PC-9 (cell line): Measurements from ENCODE around the gene RER1. TPM values are rescaled to one million over a fixed set of nuclear protein-coding genes. Genes with fewer than 3 reads are reported as not detected.
A peak's percentile ranks its signal among the peaks of the same experiment; 100 is the strongest.

Experiments used
- BruUV-seq: library from RNA; stranded (reverse); fragments of 400-500 nt; replicated peaks from 2 replicates; lab custom pipeline; 2021; lab: Mats Ljungman, UMichigan
- CTCF ChIA-PET: fragments of 300-600 bp; sonication (Branson Sonifier 250); formaldehyde crosslinking; loops from one replicate; lab custom pipeline; 2022; ENCODE audit warnings: antibody characterized with exemption; lab: Charles Lee
- POLR2A ChIA-PET: fragments of 300-600 bp; sonication (Branson Sonifier 250); formaldehyde crosslinking; loops from one replicate; lab custom pipeline; 2022; ENCODE audit warnings: antibody characterized with exemption; ENCODE audit not compliant: unreplicated experiment; lab: Charles Lee
- DNase-seq, 2 experiments: peaks; one replicate each; pipeline versions ENCODE4 v3.0.0 to v3.0.0-alpha.2; 2015 to 2022; ENCODE audit warnings: mixed read lengths in 1 of 2
- H2AFZ ChIP-seq: fragments of 200-600 bp; sonication (generic); 2 replicates; pipeline ENCODE4 v1.8.1; 2017; ENCODE audit warnings: antibody characterized with exemption
- H3F3A ChIP-seq: fragments of 200-600 bp; sonication (generic); 2 replicates; pipeline ENCODE4 v1.8.1; 2017; ENCODE audit warnings: antibody characterized with exemption, mild to moderate bottlenecking, low read depth; ENCODE audit not compliant: insufficient read depth
- H3K27ac ChIP-seq: fragments of 200-600 bp; sonication (generic); 2 replicates; pipeline ENCODE4 v1.6.1; 2016; ENCODE audit warnings: mixed run types
- H3K27me3 ChIP-seq: fragments of 200-600 bp; sonication (generic); 2 replicates; pipeline ENCODE4 v1.6.1; 2016; ENCODE audit warnings: low read depth, mixed run types; ENCODE audit not compliant: insufficient read depth
- H3K36me3 ChIP-seq: fragments of 200-600 bp; sonication (generic); 2 replicates; pipeline ENCODE4 v1.6.1; 2016; ENCODE audit warnings: low read depth, mixed run types
- H3K4me1 ChIP-seq: fragments of 200-600 bp; sonication (generic); replicated peaks from 2 replicates; pipeline ENCODE4 v1.6.1; 2016; ENCODE audit warnings: mixed run types; ENCODE audit not compliant: insufficient read depth
- H3K4me2 ChIP-seq: fragments of 200-600 bp; sonication (generic); 2 replicates; pipeline ENCODE4 v1.6.1; 2017; ENCODE audit warnings: mixed run types
- H3K4me3 ChIP-seq: fragments of 200-600 bp; sonication (generic); 2 replicates; pipeline ENCODE4 v1.6.1; 2016; ENCODE audit warnings: mixed run types
- H3K79me2 ChIP-seq: fragments of 200-600 bp; sonication (generic); 2 replicates; pipeline ENCODE4 v1.6.1; 2017; ENCODE audit warnings: low read depth, mixed run types
- H3K9me2 ChIP-seq: fragments of 200-600 bp; sonication (generic); 2 replicates; pipeline ENCODE4 v1.8.1; 2017; ENCODE audit warnings: mild to moderate bottlenecking; ENCODE audit not compliant: insufficient read depth
- H3K9me3 ChIP-seq: fragments of 200-600 bp; sonication (generic); 2 replicates; pipeline ENCODE4 v1.8.1; 2016; ENCODE audit warnings: low read depth; ENCODE audit not compliant: insufficient read depth
- H4K20me1 ChIP-seq: fragments of 200-600 bp; sonication (generic); 2 replicates; pipeline ENCODE4 v1.8.1; 2017; ENCODE audit not compliant: insufficient read depth
- EZH2 ChIP-seq: fragments of 200-600 bp; sonication (generic); IDR thresholded peaks from 2 replicates; pipeline ENCODE4 v1.8.0; 2017; ENCODE audit warnings: antibody characterized with exemption, low read depth
- intact Hi-C: fragments of 100-400 bp; cut with micrococcal nuclease; formaldehyde crosslinking; loops from one replicate; pipeline ENCODE4 v1.10.0; 2022; ENCODE audit not compliant: unreplicated experiment
- total RNA-seq: library from RNA; stranded (reverse); gene quantifications from 2 replicates; pipeline ENCODE4 v1.2.3, GENCODE V29; 2021
- TF ChIP-seq, protein P1 (sequence below): fragments of 200-600 bp; sonication (generic); conservative IDR thresholded peaks from 2 replicates; pipeline ENCODE4 v1.6.1; 2017; ENCODE audit warnings: mixed run types, antibody characterized with exemption, mild to moderate bottlenecking, moderate library complexity

RER1 gene
- total RNA-seq, 1 experiment from 2014 or later = 131 TPM

- H3K9me3 ChIP-seq = no peaks in the 10 kb centered on the region
- no peaks in the 10 kb centered on the region for H3K79me2 ChIP-seq
- no peaks in the 10 kb centered on the region for H3K36me3 ChIP-seq
- no peaks in the 10 kb centered on the region; the same call in 1 of the 2 replicates for H3F3A ChIP-seq
- peaks cover 27% of the 10 kb centered on the region for H3K4me1 ChIP-seq
- H3K27ac ChIP-seq = no peak overlapping the region
- TF ChIP-seq, protein P1, sequence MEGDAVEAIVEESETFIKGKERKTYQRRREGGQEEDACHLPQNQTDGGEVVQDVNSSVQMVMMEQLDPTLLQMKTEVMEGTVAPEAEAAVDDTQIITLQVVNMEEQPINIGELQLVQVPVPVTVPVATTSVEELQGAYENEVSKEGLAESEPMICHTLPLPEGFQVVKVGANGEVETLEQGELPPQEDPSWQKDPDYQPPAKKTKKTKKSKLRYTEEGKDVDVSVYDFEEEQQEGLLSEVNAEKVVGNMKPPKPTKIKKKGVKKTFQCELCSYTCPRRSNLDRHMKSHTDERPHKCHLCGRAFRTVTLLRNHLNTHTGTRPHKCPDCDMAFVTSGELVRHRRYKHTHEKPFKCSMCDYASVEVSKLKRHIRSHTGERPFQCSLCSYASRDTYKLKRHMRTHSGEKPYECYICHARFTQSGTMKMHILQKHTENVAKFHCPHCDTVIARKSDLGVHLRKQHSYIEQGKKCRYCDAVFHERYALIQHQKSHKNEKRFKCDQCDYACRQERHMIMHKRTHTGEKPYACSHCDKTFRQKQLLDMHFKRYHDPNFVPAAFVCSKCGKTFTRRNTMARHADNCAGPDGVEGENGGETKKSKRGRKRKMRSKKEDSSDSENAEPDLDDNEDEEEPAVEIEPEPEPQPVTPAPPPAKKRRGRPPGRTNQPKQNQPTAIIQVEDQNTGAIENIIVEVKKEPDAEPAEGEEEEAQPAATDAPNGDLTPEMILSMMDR = no peak
- no peak for TF ChIP-seq EZH2
- H3K4me2 ChIP-seq = peak overlapping the region; percentile 59
- peak; percentile 56 to 73 for DNase-seq
- no peaks in the 10 kb centered on the region for H3K27me3 ChIP-seq
- BruUV-seq = no TSS peak
- no peak overlapping the region; the same call in 1 of the 2 replicates for H3K4me3 ChIP-seq
- intact Hi-C loops = no loop called here
- ChIA-PET CTCF (no interaction called here), POLR2A (no interaction called here)
- no peak overlapping the region for H2AFZ ChIP-seq
- no peaks in the 10 kb centered on the region for H4K20me1 ChIP-seq
- no peaks in the 10 kb centered on the region for H3K9me2 ChIP-seq
Observed at GRCh38 chr1:2451741-2452140, 60.1 kb downstream of the RER1 start.

DNA sequence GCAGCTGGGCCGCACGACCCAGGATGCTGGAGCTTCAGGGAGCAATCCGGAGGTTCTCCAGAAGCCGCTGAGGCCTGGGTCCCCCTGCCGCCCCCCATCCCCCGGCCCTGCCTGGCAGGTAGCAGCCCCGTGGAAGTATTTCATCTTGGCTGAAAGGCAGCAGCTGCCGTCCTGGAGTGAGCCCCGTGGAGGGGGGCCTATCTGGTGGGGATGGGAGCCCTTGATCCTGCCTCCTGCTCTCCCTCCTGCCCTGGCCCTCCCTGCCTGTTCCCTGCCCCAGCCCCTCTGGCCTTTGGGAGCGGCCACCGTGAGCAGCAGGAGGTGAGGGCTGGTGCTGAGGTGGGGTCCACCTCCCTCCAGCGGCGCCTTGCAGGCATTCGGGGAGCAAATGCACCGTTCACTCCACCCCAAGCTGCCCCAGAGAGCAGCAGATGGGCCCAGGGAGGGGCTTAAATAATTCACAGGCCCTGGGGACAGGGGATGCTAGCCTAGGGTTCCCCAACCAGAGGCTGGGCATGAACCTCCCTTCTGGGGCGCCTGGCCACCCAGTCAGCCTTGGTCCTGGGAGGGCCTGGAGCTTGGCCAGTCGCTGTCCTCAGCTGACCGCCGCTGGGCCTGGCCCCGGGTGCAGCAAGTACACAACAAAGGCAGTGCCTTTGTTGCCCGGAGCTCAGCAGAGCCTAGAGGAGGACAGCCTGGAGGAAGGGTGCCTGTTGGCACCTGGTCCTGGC lies 60.7 kb downstream of the RER1 start:
- no peak for TF ChIP-seq EZH2
- TF ChIP-seq, protein P1 = no peak
- Histone ChIP-seq H3K4me1 (peaks cover 27% of the 10 kb centered on the region), H3K4me3 (no peak overlapping the region; the same call in 1 of the 2 replicates), H3K27ac (no peak overlapping the region), H4K20me1 (no peaks in the 10 kb centered on the region), H3K9me2 (no peaks in the 10 kb centered on the region), H3K79me2 (no peaks in the 10 kb centered on the region), H3K36me3 (no peaks in the 10 kb centered on the region), H3F3A (no peaks in the 10 kb centered on the region; the same call in 1 of the 2 replicates), H2AFZ (no peak overlapping the region), H3K4me2 (peak overlapping the region; percentile 59), H3K27me3 (no peaks in the 10 kb centered on the region), H3K9me3 (no peaks in the 10 kb centered on the region)
- BruUV-seq = no TSS peak
- CTCF ChIA-PET = no interaction called here
- no peak for DNase-seq
- intact Hi-C loops = no loop called here
- POLR2A ChIA-PET = no interaction called here

- intact Hi-C loops = no loop called here
- no TSS peak for BruUV-seq
Observed at GRCh38 chr1:2452932-2453315, 61.3 kb downstream of the RER1 start.

More at GRCh38 chr1:2452932-2453315, 61.3 kb downstream of the RER1 start:
- H3K4me2 ChIP-seq = no peak overlapping the region
- ChIA-PET CTCF (no interaction called here), POLR2A (no interaction called here)
- no peak for DNase-seq
- no peaks in the 10 kb centered on the region for H4K20me1 ChIP-seq
- no peak overlapping the region for H3K27ac ChIP-seq
- no peaks in the 10 kb centered on the region for H3K27me3 ChIP-seq
- no peaks in the 10 kb centered on the region for H3K36me3 ChIP-seq
- H3K4me1 ChIP-seq = peaks cover 27% of the 10 kb centered on the region
- no peak for TF ChIP-seq EZH2
- TF ChIP-seq, protein P1 = no peak
- H3F3A ChIP-seq = no peaks in the 10 kb centered on the region; the same call in 1 of the 2 replicates
- H2AFZ ChIP-seq = no peak overlapping the region
- no peaks in the 10 kb centered on the region for H3K9me2 ChIP-seq
- no peaks in the 10 kb centered on the region for H3K79me2 ChIP-seq
- H3K9me3 ChIP-seq = no peaks in the 10 kb centered on the region
- no peak overlapping the region for H3K4me3 ChIP-seq
